SU-DHL-6 (cell line): ENCODE data around the gene OBP2A.

ENCODE experiments used
- H2AFZ ChIP-seq: fragments of 200-600 bp; sonication (generic); 2 replicates; pipeline ENCODE4 v1.6.1; 2014; ENCODE audit warnings: low read depth, mild to moderate bottlenecking, moderate library complexity, mixed read lengths, antibody characterized with exemption, low read length; ENCODE audit not compliant: severe bottlenecking
- H3F3A ChIP-seq: fragments of 200-600 bp; shearing (Covaris generic); 2 replicates; pipeline ENCODE4 v1.6.0; 2016; ENCODE audit warnings: antibody characterized with exemption, mild to moderate bottlenecking; ENCODE audit not compliant: insufficient read depth
- H3K27ac ChIP-seq: fragments of 200-600 bp; sonication (generic); 2 replicates; pipeline ENCODE4 v1.5.1; 2016; ENCODE audit warnings: low read depth, mild to moderate bottlenecking, low read length, moderate library complexity, mixed read lengths
- H3K27me3 ChIP-seq: fragments of 200-600 bp; sonication (generic), shearing (Covaris generic); 2 replicates; pipeline ENCODE4 v1.6.0; 2014; ENCODE audit warnings: mild to moderate bottlenecking, low read length
- H3K36me3 ChIP-seq: fragments of 200-600 bp; sonication (generic); 2 replicates; pipeline ENCODE4 v1.6.1; 2014; ENCODE audit warnings: mild to moderate bottlenecking, low read length, mixed read lengths
- H3K4me2 ChIP-seq: fragments of 300-600, 200-600 bp; shearing (Covaris generic), sonication (generic); 2 replicates; pipeline ENCODE4 v1.6.0; 2014; ENCODE audit warnings: low read length, low read depth, mild to moderate bottlenecking; ENCODE audit not compliant: poor library complexity, severe bottlenecking
- H3K4me3 ChIP-seq: fragments of 200-600 bp; sonication (generic); 2 replicates; pipeline ENCODE4 v1.5.1; 2014; ENCODE audit warnings: antibody characterized with exemption, low read length, mild to moderate bottlenecking, mixed read lengths; ENCODE audit not compliant: insufficient read depth, poor library complexity, severe bottlenecking
- H3K79me2 ChIP-seq: fragments of 200-600 bp; sonication (generic); 2 replicates; pipeline ENCODE4 v1.6.1; 2014; ENCODE audit warnings: mild to moderate bottlenecking, low read length, moderate library complexity; ENCODE audit not compliant: insufficient read depth
- H3K9ac ChIP-seq: fragments of 200-600 bp; sonication (generic); 2 replicates; pipeline ENCODE4 v1.7.0; 2014; ENCODE audit warnings: mild to moderate bottlenecking, low read length
- H3K9me2 ChIP-seq: fragments of 200-600 bp; sonication (generic); replicated peaks from 2 replicates; pipeline ENCODE4 v1.6.1; 2014; ENCODE audit warnings: low read length; ENCODE audit not compliant: insufficient read depth
- H3K9me3 ChIP-seq: fragments of 200-600 bp; sonication (generic); 2 replicates; pipeline ENCODE4 v1.6.1; 2014; ENCODE audit warnings: low read length, mixed read lengths; ENCODE audit not compliant: insufficient read depth
- H4K20me1 ChIP-seq: fragments of 200-600 bp; sonication (generic); 2 replicates; pipeline ENCODE4 v1.6.1; 2014; ENCODE audit warnings: low read depth, mild to moderate bottlenecking, antibody characterized with exemption, low read length, moderate library complexity, mixed read lengths
- EZH2phosphoT487 ChIP-seq: fragments of 200-600 bp; sonication (generic), shearing (Covaris generic); conservative IDR thresholded peaks from 2 replicates; pipeline ENCODE4 v1.6.1; 2018; ENCODE audit warnings: mild to moderate bottlenecking, antibody characterized with exemption, low read length, moderate library complexity, mixed read lengths
- TF ChIP-seq, protein P1 (sequence below): fragments of 200-600 bp; sonication (generic); IDR thresholded peaks from one replicate; pipeline ENCODE4 v1.5.1; 2017; ENCODE audit warnings: antibody characterized with exemption, mild to moderate bottlenecking, low read length, moderate library complexity; ENCODE audit not compliant: insufficient read depth, poor library complexity, severe bottlenecking

Gene OBP2A

GRCh38 chr9:135502168-135502872, 43.6 kb upstream of the OBP2A start:
- H3K79me2 ChIP-seq = peaks cover 20% of the 10 kb centered on the region

DNA sequence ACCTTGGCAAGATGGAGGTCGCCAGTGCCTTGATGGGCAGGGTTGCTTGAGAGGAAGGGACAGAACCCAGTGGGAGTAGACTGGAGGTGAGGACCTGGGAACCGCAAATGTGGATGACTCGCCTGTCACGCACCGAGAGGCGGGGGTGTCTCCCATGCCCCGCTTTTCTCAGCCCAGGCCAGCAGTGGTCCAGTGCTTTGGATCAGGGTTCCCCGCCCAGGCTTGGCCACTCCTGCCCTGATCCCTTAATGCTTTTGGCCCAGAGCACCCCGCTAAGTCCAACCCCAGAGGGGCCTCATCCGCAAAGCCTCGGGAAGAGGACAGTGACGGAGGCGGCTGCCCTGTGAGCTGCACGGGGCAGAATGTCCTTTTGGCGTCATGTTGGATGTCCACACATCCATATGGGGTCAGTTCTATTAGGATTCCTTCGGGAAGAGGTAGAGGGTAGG, 43.0 kb upstream of the OBP2A start:
- Histone ChIP-seq H3K9me3 (no peaks in the 10 kb centered on the region), H3K4me3 (no peak overlapping the region), H3K27me3 (no peaks in the 10 kb centered on the region), H3K9ac (no peak overlapping the region), H3K36me3 (no peaks in the 10 kb centered on the region), H3K27ac (no peak overlapping the region), H3K79me2 (peaks cover 20% of the 10 kb centered on the region), H2AFZ (no peak overlapping the region), H3F3A (no peaks in the 10 kb centered on the region), H4K20me1 (no peaks in the 10 kb centered on the region; the same call in 1 of the 2 replicates), H3K9me2 (no peaks in the 10 kb centered on the region), H3K4me2 (no peak overlapping the region)
- TF ChIP-seq, protein P1, sequence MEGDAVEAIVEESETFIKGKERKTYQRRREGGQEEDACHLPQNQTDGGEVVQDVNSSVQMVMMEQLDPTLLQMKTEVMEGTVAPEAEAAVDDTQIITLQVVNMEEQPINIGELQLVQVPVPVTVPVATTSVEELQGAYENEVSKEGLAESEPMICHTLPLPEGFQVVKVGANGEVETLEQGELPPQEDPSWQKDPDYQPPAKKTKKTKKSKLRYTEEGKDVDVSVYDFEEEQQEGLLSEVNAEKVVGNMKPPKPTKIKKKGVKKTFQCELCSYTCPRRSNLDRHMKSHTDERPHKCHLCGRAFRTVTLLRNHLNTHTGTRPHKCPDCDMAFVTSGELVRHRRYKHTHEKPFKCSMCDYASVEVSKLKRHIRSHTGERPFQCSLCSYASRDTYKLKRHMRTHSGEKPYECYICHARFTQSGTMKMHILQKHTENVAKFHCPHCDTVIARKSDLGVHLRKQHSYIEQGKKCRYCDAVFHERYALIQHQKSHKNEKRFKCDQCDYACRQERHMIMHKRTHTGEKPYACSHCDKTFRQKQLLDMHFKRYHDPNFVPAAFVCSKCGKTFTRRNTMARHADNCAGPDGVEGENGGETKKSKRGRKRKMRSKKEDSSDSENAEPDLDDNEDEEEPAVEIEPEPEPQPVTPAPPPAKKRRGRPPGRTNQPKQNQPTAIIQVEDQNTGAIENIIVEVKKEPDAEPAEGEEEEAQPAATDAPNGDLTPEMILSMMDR = no peak
- TF ChIP-seq EZH2phosphoT487 = no peak

More at GRCh38 chr9:135502168-135502872, 43.6 kb upstream of the OBP2A start:
- no peak overlapping the region for H3K4me3 ChIP-seq
- no peaks in the 10 kb centered on the region; the same call in 1 of the 2 replicates for H4K20me1 ChIP-seq
- H3K9me2 ChIP-seq = no peaks in the 10 kb centered on the region
- H3K9ac ChIP-seq = no peak overlapping the region
- no peaks in the 10 kb centered on the region for H3K27me3 ChIP-seq
- H3K36me3 ChIP-seq = no peaks in the 10 kb centered on the region
- no peak overlapping the region for H2AFZ ChIP-seq
- no peaks in the 10 kb centered on the region for H3K9me3 ChIP-seq
- no peak overlapping the region for H3K27ac ChIP-seq
- H3K4me2 ChIP-seq = peak overlapping the region; percentile 66
- no peak for TF ChIP-seq EZH2phosphoT487
- TF ChIP-seq, protein P1 = no peak
- H3F3A ChIP-seq = no peaks in the 10 kb centered on the region

DNA sequence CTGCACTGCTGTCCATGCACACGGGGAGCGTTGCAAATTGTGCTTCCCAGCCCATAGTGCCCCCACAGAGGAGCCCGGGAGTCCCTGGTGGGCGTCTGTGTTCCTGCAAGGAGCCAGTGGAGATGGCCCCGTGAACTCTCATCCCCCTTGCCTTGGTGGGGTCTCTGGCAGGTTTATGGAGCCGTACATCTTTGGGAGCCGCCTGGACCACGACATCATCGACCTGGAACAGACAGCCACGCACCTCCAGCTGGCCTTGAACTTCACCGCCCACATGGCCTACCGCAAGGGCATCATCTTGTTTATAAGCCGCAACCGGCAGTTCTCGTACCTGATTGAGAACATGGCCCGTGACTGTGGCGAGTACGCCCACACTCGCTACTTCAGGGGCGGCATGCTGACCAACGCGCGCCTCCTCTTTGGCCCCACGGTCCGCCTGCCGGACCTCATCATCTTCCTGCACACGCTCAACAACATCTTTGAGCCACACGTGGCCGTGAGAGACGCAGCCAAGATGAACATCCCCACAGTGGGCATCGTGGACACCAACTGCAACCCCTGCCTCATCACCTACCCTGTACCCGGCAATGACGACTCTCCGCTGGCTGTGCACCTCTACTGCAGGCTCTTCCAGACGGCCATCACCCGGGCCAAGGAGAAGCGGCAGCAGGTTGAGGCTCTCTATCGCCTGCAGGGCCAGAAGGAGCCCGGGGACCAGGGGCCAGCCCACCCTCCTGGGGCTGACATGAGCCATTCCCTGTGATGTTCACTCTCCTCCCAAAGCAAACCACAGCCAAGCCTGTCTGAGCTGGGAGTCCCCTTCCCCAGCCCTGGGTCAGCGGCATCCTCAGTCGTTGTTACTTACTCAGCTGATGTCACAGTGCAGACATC, 42.3 kb upstream of the OBP2A start:
- H3K79me2 ChIP-seq = peaks cover 20% of the 10 kb centered on the region
- H4K20me1 ChIP-seq = no peaks in the 10 kb centered on the region; the same call in 1 of the 2 replicates
- no peak overlapping the region for H3K9ac ChIP-seq
- no peaks in the 10 kb centered on the region for H3K27me3 ChIP-seq
- H3F3A ChIP-seq = no peaks in the 10 kb centered on the region
- H3K9me3 ChIP-seq = no peaks in the 10 kb centered on the region
- no peak overlapping the region for H2AFZ ChIP-seq
- H3K4me3 ChIP-seq = no peak overlapping the region
- no peak overlapping the region for H3K4me2 ChIP-seq
- H3K36me3 ChIP-seq = no peaks in the 10 kb centered on the region
- H3K9me2 ChIP-seq = no peaks in the 10 kb centered on the region
- H3K27ac ChIP-seq = no peak overlapping the region
- TF ChIP-seq, protein P1 = no peak
- no peak for TF ChIP-seq EZH2phosphoT487
